IMR-90 (cell line): ENCODE results near the gene IL1RAPL1. TPM values are rescaled to one million over a fixed set of nuclear protein-coding genes. Genes with fewer than 3 reads are reported as not detected.

Experiments used
- ATAC-seq: fragments of 200-7000 bp; cut with Tn5 transposase; 2 replicates; pipeline ENCODE4 v1.9.1; 2020; ENCODE audit warnings: low read depth, mild to moderate bottlenecking, moderate library complexity
- BruUV-seq: library from RNA; stranded (reverse); fragments of 400-500 nt; replicated peaks from 2 replicates; lab custom pipeline; 2021; lab: Mats Ljungman, UMichigan
- CTCF ChIA-PET: fragments of 300-600 bp; formaldehyde crosslinking; extraction: SDS; loops from one replicate; lab custom pipeline; 2021; ENCODE audit warnings: antibody characterized with exemption; lab: Yijun Ruan, JAX
- POLR2A ChIA-PET: fragments of 300-600 bp; sonication (Branson Sonifier 250); formaldehyde crosslinking; loops from one replicate; lab custom pipeline; 2022; ENCODE audit warnings: antibody characterized with exemption; ENCODE audit not compliant: unreplicated experiment; lab: Charles Lee
- DNase-seq: peaks from one replicate; pipeline ENCODE4 v3.0.0; 2013
- H2AFZ ChIP-seq: replicated peaks from 2 replicates; pipeline ENCODE3; 2013; ENCODE audit warnings: low read length, mild to moderate bottlenecking; ENCODE audit not compliant: poor library complexity
- H2AK5ac ChIP-seq: 2 replicates; pipeline ENCODE4 v1.6.1; 2013; ENCODE audit warnings: low read depth, low read length, inconsistent platforms
- H2AK9ac ChIP-seq: replicated peaks from 2 replicates; pipeline ENCODE3; 2013; ENCODE audit warnings: mild to moderate bottlenecking, low read depth, low read length, moderate library complexity; ENCODE audit not compliant: poor library complexity
- H2BK120ac ChIP-seq: 2 replicates; pipeline ENCODE4 v1.6.1; 2013; ENCODE audit warnings: low read depth, low read length, inconsistent platforms
- H2BK15ac ChIP-seq: 3 replicates; pipeline ENCODE4 v1.6.1; 2013; ENCODE audit warnings: low read depth, low read length, inconsistent platforms
- H2BK20ac ChIP-seq: 2 replicates; pipeline ENCODE4 v1.6.1; 2013; ENCODE audit warnings: low read depth, mild to moderate bottlenecking, inconsistent platforms, low read length, moderate library complexity
- H2BK5ac ChIP-seq: 2 replicates; pipeline ENCODE4 v1.6.1; 2013; ENCODE audit warnings: mild to moderate bottlenecking, low read depth, low read length, inconsistent platforms; ENCODE audit not compliant: poor library complexity, severe bottlenecking
- H3K14ac ChIP-seq: replicated peaks from 2 replicates; pipeline ENCODE4 v1.6.1; 2013; ENCODE audit warnings: low read depth, low read length, inconsistent platforms
- H3K18ac ChIP-seq: 2 replicates; pipeline ENCODE4 v1.6.1; 2013; ENCODE audit warnings: low read depth, low read length, control low read depth
- H3K23ac ChIP-seq: 2 replicates; pipeline ENCODE4 v1.6.1; 2013; ENCODE audit warnings: low read depth, low read length, inconsistent platforms
- H3K27ac ChIP-seq: 2 replicates; pipeline ENCODE4 v1.5.1; 2013; ENCODE audit warnings: mild to moderate bottlenecking, control low read depth, low read length; ENCODE audit not compliant: insufficient read depth
- H3K27me3 ChIP-seq: 2 replicates; pipeline ENCODE4 v1.6.1; 2013; ENCODE audit warnings: low read length; ENCODE audit not compliant: control insufficient read depth, insufficient read depth
- H3K36me3 ChIP-seq: 2 replicates; pipeline ENCODE4 v1.6.1; 2013; ENCODE audit warnings: low read length, mixed read lengths; ENCODE audit not compliant: control insufficient read depth, insufficient read depth
- H3K4ac ChIP-seq: 2 replicates; pipeline ENCODE4 v1.6.1; 2013; ENCODE audit warnings: low read depth, low read length, inconsistent platforms
- H3K4me1 ChIP-seq: 2 replicates; pipeline ENCODE4 v1.6.1; 2013; ENCODE audit warnings: low read length, mixed read lengths; ENCODE audit not compliant: control insufficient read depth, insufficient read depth
- H3K4me2 ChIP-seq: 2 replicates; pipeline ENCODE4 v1.6.1; 2013; ENCODE audit warnings: low read depth, mild to moderate bottlenecking, control low read depth, low read length, moderate library complexity
- H3K4me3 ChIP-seq: 2 replicates; pipeline ENCODE4 v1.5.1; 2013; ENCODE audit warnings: low read depth, mild to moderate bottlenecking, control low read depth, low read length, moderate library complexity; ENCODE audit not compliant: insufficient read depth
- H3K56ac ChIP-seq: 2 replicates; pipeline ENCODE4 v1.6.1; 2013; ENCODE audit warnings: low read length, inconsistent platforms; ENCODE audit not compliant: insufficient read depth; ENCODE audit errors: extremely low read depth
- H3K79me1 ChIP-seq, 2 experiments: 2 replicates each; pipeline ENCODE4 v1.6.1; 2013; ENCODE audit warnings: low read length in 2 of 2, inconsistent platforms in 1 of 2, low read depth in 1 of 2
- H3K9ac ChIP-seq: 2 replicates; pipeline ENCODE4 v1.6.1; 2013; ENCODE audit warnings: low read depth, low read length, control low read depth
- H3K9me1 ChIP-seq: 2 replicates; pipeline ENCODE4 v1.6.1; 2013; ENCODE audit warnings: low read length, inconsistent platforms; ENCODE audit not compliant: insufficient read depth
- H3K9me3 ChIP-seq: 2 replicates; pipeline ENCODE4 v1.6.1; 2013; ENCODE audit warnings: low read length; ENCODE audit not compliant: control insufficient read depth, insufficient read depth
- H4K20me1 ChIP-seq: 2 replicates; pipeline ENCODE4 v1.6.1; 2013; ENCODE audit warnings: low read length, inconsistent platforms; ENCODE audit not compliant: insufficient read depth
- H4K5ac ChIP-seq: 2 replicates; pipeline ENCODE4 v1.6.1; 2013; ENCODE audit warnings: mild to moderate bottlenecking, low read depth, low read length, control low read depth
- H4K8ac ChIP-seq, 2 experiments: 2 replicates each; pipeline ENCODE4 v1.6.1; 2013; ENCODE audit warnings: low read depth in 2 of 2, low read length in 2 of 2, control low read depth in 1 of 2, inconsistent platforms in 1 of 2
- H4K91ac ChIP-seq: 2 replicates; pipeline ENCODE4 v1.6.1; 2013; ENCODE audit warnings: low read depth, low read length, inconsistent platforms; ENCODE audit not compliant: insufficient read depth
- CEBPB ChIP-seq: IDR thresholded peaks from 2 replicates; pipeline ENCODE4 v1.6.1; 2012; ENCODE audit warnings: low read depth, low read length, improper control_type of control experiment
- CTCF ChIP-seq: conservative IDR thresholded peaks from 2 replicates; pipeline ENCODE4 v1.5.1; 2012; ENCODE audit warnings: mild to moderate bottlenecking, low read depth, low read length, improper control_type of control experiment
- FOS ChIP-seq: fragments of 150-350 bp; IDR thresholded peaks from 2 replicates; pipeline ENCODE4 v1.6.1; 2016; ENCODE audit warnings: low read depth, low read length
- MAZ ChIP-seq: IDR thresholded peaks from 2 replicates; pipeline ENCODE4 v1.6.1; 2012; ENCODE audit warnings: low read depth, mild to moderate bottlenecking, low read length, improper control_type of control experiment, moderate library complexity, borderline replicate concordance
- MXI1 ChIP-seq: IDR thresholded peaks from 2 replicates; pipeline ENCODE4 v1.6.1; 2012; ENCODE audit warnings: low read depth, mild to moderate bottlenecking, low read length, moderate library complexity, borderline replicate concordance
- NFE2L2 ChIP-seq: fragments of 150-350 bp; IDR thresholded peaks from 2 replicates; pipeline ENCODE4 v1.6.1; 2016; ENCODE audit warnings: low read depth, mild to moderate bottlenecking, low read length
- POLR2A ChIP-seq: IDR thresholded peaks from 2 replicates; pipeline ENCODE4 v1.6.1; 2012; ENCODE audit warnings: mild to moderate bottlenecking, low read depth, low read length
- RAD21 ChIP-seq: IDR thresholded peaks from 2 replicates; pipeline ENCODE4 v1.6.1; 2012; ENCODE audit warnings: low read length, improper control_type of control experiment
- SMC3 ChIP-seq: fragments of 150-350 bp; IDR thresholded peaks from 2 replicates; pipeline ENCODE4 v1.6.1; 2016; ENCODE audit warnings: low read depth, mild to moderate bottlenecking, antibody characterized with exemption, low read length, moderate library complexity
- dilution Hi-C: fragments of 300-500 bp; cut with HindIII; formaldehyde crosslinking; loops from one replicate; pipeline ENCODE4 v1.14.3; 2018; ENCODE audit warnings: low sequenced_read_pairs; ENCODE audit not compliant: unreplicated experiment
- in situ Hi-C: fragments of 300-500 bp; cut with MboI; formaldehyde crosslinking; loops from 3 replicates; pipeline ENCODE4 v1.14.3; 2019; ENCODE audit warnings: low sequenced_read_pairs, inconsistent platforms, mixed read lengths
- intact Hi-C: fragments of 100-400 bp; cut with micrococcal nuclease; formaldehyde crosslinking; loops from 2 replicates; pipeline ENCODE4 v1.10.0; 2022
- polyA plus RNA-seq, 3 experiments: library from polyadenylated mRNA; depleted of rRNA; stranded (reverse); fragments of >200 nt; gene quantifications; 2 replicates each; pipeline ENCODE4 v1.2.3, GENCODE V29; 2012; ENCODE audit warnings: low replicate concordance in 1 of 3
- total RNA-seq: library from RNA; depleted of rRNA; stranded (reverse); fragments of >200 nt; gene quantifications from 2 replicates; pipeline ENCODE4 v1.2.3, GENCODE V29; 2012

The IL1RAPL1 gene
- total and polyA plus RNA-seq, 2 of the 4 experiments (the other 2 are of a cell fraction): 1.5 to 9.0 TPM

GRCh38 chrX:28981952-28982351 lies 394.7 kb downstream of the IL1RAPL1 start:
- H2BK20ac ChIP-seq: no peak overlapping the region
- H2AK5ac ChIP-seq: no peak overlapping the region
- no TSS peak for BruUV-seq
- no peak overlapping the region for H2BK120ac ChIP-seq
- no peaks in the 10 kb centered on the region for H3K9me3 ChIP-seq
- H4K20me1 ChIP-seq: no peaks in the 10 kb centered on the region
- no peak overlapping the region for H4K8ac ChIP-seq
- ATAC-seq (no peak), DNase-seq (no peak)
- no peak overlapping the region for H3K4ac ChIP-seq
- dilution Hi-C loops (no loop called here), in situ Hi-C loops (no loop called here), intact Hi-C loops (no loop called here)
- no peaks in the 10 kb centered on the region for H3K4me1 ChIP-seq
- H2AK9ac ChIP-seq: no peak overlapping the region
- H3K36me3 ChIP-seq: no peaks in the 10 kb centered on the region
- H4K5ac ChIP-seq: no peak overlapping the region
- no peak overlapping the region for H3K18ac ChIP-seq
- TF ChIP-seq NFE2L2 (no peak), FOS (no peak), SMC3 (no peak), MAZ (no peak), RAD21 (no peak), CEBPB (no peak), POLR2A (no peak), CTCF (no peak), MXI1 (no peak)
- no peak overlapping the region for H3K4me2 ChIP-seq
- no peaks in the 10 kb centered on the region for H3K27me3 ChIP-seq
- no peak overlapping the region for H3K27ac ChIP-seq
- H2BK5ac ChIP-seq: no peak overlapping the region
- ChIA-PET POLR2A (no interaction called here), CTCF (interaction anchor here (0.6 kb wide), 1 partner anchor 762 kb away, joined by 4 read pairs; no protein-coding TSS in a partner anchor)
- no peak overlapping the region for H2BK15ac ChIP-seq
- H3K23ac ChIP-seq: no peak overlapping the region
- H3K4me3 ChIP-seq: no peak overlapping the region
- H3K9me1 ChIP-seq: no peaks in the 10 kb centered on the region
- H3K14ac ChIP-seq: no peak overlapping the region
- H3K9ac ChIP-seq: no peak overlapping the region
- no peaks in the 10 kb centered on the region for H3K79me1 ChIP-seq
- no peak overlapping the region for H4K91ac ChIP-seq
- H3K56ac ChIP-seq: no peak overlapping the region
- no peak overlapping the region for H2AFZ ChIP-seq
